ENCODE data around the gene STAG2.

GRCh38 chrX:124103966-124104365 lies 142.5 kb downstream of the STAG2 start:
- TF ChIP-seq EZH2phosphoT487 (IDR thresholded peaks at IDR 0.05; ENCODE audit: insufficient read depth, low read depth) (no peak), EZH2 (IDR thresholded peaks at IDR 0.05; ENCODE audit: insufficient read depth, poor library complexity, severe bottlenecking) (no peak)

Measured in GM23248 (cell line).